Measurements from ENCODE around the gene CHST11.

DNA sequence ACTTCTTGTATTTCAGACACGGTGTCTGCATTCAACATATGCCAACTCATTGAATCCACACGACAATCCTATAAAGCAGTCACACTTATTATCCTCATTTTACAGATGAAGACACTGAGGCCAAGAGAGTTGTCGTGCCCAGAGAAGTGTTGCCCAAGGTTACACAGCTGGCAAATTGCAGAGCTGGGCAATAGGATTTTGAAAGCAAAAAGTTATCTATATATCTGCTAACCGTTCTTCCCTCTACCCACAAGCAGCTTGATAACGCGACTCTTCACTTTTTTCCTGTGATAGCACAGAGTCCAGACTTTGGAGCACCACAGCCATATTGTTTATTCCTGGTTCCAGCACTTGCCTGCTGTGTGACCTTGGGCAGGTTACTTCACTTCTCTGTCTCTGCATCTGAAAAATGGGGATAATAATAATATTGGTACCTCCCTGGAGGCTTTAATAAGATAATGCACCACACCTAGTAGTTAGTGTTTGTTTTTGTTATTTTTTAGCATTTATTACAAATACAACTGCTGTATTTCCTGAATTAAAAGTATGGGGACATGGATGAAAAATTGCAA lies 82.2 kb downstream of the CHST11 start:
- TF ChIP-seq, protein P1, sequence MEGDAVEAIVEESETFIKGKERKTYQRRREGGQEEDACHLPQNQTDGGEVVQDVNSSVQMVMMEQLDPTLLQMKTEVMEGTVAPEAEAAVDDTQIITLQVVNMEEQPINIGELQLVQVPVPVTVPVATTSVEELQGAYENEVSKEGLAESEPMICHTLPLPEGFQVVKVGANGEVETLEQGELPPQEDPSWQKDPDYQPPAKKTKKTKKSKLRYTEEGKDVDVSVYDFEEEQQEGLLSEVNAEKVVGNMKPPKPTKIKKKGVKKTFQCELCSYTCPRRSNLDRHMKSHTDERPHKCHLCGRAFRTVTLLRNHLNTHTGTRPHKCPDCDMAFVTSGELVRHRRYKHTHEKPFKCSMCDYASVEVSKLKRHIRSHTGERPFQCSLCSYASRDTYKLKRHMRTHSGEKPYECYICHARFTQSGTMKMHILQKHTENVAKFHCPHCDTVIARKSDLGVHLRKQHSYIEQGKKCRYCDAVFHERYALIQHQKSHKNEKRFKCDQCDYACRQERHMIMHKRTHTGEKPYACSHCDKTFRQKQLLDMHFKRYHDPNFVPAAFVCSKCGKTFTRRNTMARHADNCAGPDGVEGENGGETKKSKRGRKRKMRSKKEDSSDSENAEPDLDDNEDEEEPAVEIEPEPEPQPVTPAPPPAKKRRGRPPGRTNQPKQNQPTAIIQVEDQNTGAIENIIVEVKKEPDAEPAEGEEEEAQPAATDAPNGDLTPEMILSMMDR (IDR thresholded peaks at IDR 0.05 in 8 of 11, conservative IDR thresholded peaks at IDR 0.05 in 3 of 11) = no peak
- TF ChIP-seq POLR2AphosphoS5 (IDR thresholded peaks at IDR 0.05) = no peak
- TF ChIP-seq POLR2A (IDR thresholded peaks at IDR 0.05) = no peak

Measured in spleen (tissue), 7 donors.